Measurements from ENCODE around the gene SMIM7.

SMIM7 gene

DNA sequence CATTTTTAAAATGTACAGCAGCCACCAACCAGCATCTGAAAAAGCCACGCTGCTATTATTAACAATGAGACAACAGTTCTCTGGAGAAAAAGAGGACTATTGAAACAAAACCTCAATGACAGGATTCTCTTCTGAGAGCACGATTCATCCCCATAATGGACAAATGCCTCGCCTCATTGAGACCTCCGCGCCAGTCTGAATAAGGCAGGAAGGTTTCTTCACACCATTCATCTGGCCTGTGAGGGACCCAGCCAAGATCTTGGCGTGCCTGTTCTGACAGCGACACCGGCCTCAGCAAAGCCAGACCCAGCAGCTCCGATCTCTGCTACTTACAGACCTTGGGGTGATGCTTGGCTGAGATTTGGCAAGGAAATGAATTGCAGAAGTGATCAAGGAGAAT is 14.8 kb downstream of the SMIM7 start:
- Histone ChIP-seq H3K4me1 (no peaks in the 10 kb centered on the region), H3K27me3 (ENCODE audit: low read depth) (no peaks in the 10 kb centered on the region), H3K4me3 (no peak overlapping the region), H3K9me3 (no peaks in the 10 kb centered on the region), H3K36me3 (replicated peaks) (peaks cover 63% of the 10 kb centered on the region)
- no peak for DNase-seq (ENCODE audit: low spot score in 2 of 2)
- in situ Hi-C loops (cut with MboI; ENCODE audit: low sequenced_read_pairs) = no loop called here

DNA sequence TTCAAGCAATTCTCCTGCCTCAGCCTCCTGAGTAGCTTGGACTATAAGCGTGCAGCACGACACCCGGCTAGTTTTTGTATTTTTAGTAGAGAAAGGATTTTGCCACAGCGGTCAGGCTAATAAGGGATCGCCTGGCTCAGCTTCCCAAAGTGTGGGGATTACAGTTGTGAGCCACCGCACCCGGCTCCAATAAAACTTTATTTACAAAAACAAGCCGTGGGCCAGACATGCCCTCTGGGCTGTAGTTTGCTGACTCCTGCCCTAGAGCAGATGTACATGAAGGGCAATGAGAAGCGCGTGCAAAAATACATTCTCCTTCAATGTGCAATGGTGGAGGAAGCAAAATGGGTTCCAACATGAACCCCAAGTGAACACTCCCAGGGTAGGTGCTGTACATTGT is 18.2 kb downstream of the SMIM7 start:
- Histone ChIP-seq H3K36me3 (replicated peaks) (peaks cover 65% of the 10 kb centered on the region), H3K4me3 (no peak overlapping the region), H3K4me1 (no peaks in the 10 kb centered on the region), H3K27me3 (ENCODE audit: low read depth) (no peaks in the 10 kb centered on the region), H3K9me3 (no peaks in the 10 kb centered on the region)
- no peak for DNase-seq (ENCODE audit: low spot score in 2 of 2)
- in situ Hi-C loops (cut with MboI; ENCODE audit: low sequenced_read_pairs) = no loop called here

DNA sequence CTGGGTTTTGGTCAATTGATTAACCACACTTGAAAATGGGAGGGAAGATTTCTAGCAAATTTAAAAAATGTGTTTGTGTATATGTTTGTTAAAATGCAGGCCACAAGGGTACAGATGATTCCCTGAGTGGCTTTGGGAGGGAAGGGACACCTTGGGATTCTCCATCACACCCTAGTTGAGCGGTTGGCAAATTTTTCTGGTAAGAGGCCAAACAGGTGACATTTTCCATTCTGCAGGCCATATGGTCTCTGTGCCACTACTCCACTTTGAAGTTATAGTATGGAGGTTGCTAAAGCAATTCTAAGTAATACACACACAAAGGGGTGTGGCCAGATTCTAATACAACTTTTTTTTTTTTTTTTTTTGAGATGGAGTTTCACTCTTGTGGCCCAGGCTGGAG is 19.0 kb downstream of the SMIM7 start:
- peaks cover 57% of the 10 kb centered on the region for H3K36me3 ChIP-seq (replicated peaks)
- no peaks in the 10 kb centered on the region for H3K27me3 ChIP-seq (ENCODE audit: low read depth)
- in situ Hi-C loops (cut with MboI; ENCODE audit: low sequenced_read_pairs) = no loop called here

DNA sequence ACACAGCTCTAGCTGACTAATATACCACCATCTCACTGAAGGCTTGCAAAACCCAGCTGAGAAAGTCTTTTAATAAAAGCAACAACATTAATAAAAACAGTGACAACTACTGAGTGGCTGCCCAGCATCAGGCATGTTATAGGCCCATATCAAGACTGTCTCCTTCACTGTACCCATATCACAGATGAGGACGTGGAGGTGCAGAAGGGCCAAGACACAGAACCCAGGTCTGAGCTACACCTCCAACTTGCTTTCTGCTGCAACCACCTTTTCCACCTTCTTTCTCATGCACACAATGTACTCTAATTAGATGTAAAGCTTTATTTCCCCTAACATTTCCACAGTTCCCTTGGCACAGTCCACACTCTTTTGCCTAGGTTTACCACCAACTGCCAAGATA is 21.3 kb downstream of the SMIM7 start:
- no peaks in the 10 kb centered on the region for H3K27me3 ChIP-seq (ENCODE audit: low read depth)
- no peak overlapping the region for H3K4me3 ChIP-seq
- H3K9me3 ChIP-seq = no peaks in the 10 kb centered on the region
- no peak for DNase-seq (ENCODE audit: low spot score in 2 of 2)
- H3K36me3 ChIP-seq (replicated peaks) = peaks cover 39% of the 10 kb centered on the region
- in situ Hi-C loops (cut with MboI; ENCODE audit: low sequenced_read_pairs) = no loop called here
- no peaks in the 10 kb centered on the region for H3K4me1 ChIP-seq

More for the DNA sequence above, 19.0 kb downstream of the SMIM7 start:
- no peaks in the 10 kb centered on the region for H3K9me3 ChIP-seq
- H3K4me1 ChIP-seq = no peaks in the 10 kb centered on the region
- DNase-seq (ENCODE audit: low spot score in 2 of 2) = no peak
- H3K4me3 ChIP-seq = no peak overlapping the region

DNA sequence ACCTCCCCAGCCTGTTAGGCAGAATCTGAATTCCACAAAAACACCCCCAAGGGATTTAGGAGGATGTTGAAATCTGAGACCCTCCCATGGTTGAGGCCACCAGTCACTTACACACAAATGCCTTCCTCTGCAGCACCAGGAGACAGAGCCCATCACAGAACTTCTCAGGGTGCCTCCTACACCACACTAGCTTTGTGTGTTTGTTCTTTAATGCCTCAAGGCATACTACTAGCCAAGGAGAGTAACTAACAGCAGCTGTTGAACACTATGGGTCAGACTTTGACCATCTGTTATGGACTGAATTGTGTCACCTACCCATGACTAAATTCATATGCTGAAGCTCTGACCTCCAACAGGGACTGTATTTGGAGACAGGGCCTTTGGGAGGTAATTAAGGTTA is 22.4 kb downstream of the SMIM7 start:
- in situ Hi-C loops (cut with MboI; ENCODE audit: low sequenced_read_pairs) = no loop called here
- DNase-seq (ENCODE audit: low spot score in 2 of 2) = no peak
- Histone ChIP-seq H3K36me3 (replicated peaks) (peaks cover 33% of the 10 kb centered on the region), H3K27me3 (ENCODE audit: low read depth) (no peaks in the 10 kb centered on the region), H3K4me1 (no peaks in the 10 kb centered on the region), H3K9me3 (no peaks in the 10 kb centered on the region), H3K4me3 (no peak overlapping the region)

DNA sequence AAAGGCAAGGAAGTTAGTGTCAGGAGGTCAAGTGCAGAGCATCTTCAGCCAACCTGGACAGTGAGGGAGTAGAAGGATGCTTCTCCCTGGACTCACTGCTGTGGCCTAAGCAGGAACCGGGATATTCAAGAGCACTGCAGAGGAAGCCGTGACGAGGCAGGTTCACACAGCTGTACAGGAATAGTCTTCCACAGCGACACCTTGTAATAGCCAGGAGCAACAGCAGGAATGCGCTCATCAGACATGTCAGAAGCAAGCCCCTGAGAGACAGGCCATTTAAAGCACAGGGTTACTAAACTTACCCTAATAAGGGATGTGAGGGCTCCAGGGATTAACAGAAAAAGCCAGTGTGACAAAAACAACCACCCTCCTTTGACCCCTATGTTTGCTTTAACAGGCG is 28.5 kb downstream of the SMIM7 start:
- DNase-seq (ENCODE audit: low spot score in 2 of 2) = no peak
- in situ Hi-C loops (cut with MboI; ENCODE audit: low sequenced_read_pairs) = no loop called here

DNA sequence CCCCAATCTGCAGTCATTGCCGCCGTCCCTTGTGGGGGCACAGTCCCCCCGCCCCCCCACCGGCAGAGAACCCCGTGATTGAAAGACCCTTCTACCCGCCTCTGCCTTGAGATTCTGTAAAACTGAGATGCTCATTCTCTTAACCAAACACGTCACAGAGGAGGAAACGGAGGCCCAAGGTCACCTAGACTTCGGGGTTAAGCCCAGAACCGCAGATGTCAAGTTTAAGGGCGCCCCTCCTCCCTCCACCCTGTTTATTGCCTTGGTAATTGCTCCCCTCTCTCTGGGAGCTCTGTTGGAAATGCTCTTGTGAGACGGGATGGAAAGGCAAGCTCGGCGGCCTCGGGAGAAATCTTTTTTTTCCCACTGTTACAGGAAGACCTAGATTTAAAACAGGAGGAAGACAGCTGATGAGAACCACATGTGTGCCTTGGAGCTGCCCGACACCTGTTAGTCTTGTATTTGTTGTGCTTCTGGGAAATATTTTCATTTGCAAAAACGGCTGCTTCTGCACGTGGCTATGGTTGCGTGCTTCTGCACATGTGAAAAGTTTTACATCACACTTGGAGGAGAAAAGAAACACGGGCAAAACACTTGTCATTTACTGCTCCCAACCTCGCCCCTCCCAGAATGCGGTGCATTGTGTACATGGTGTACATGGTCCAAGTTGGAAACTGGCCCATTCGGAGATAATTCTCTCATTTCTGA is 30.8 kb downstream of the SMIM7 start:
- H3K27me3 ChIP-seq (ENCODE audit: low read depth) = no peaks in the 10 kb centered on the region
- H3K36me3 ChIP-seq (replicated peaks) = peaks cover 17% of the 10 kb centered on the region
- peak overlapping the region; percentile 95 for H3K4me3 ChIP-seq
- H3K4me1 ChIP-seq = peaks cover 5% of the 10 kb centered on the region
- H3K9me3 ChIP-seq = no peaks in the 10 kb centered on the region
- DNase-seq (ENCODE audit: low spot score in 2 of 2) = peak in 1 of 2 experiments; percentile 25
- in situ Hi-C loops (cut with MboI; ENCODE audit: low sequenced_read_pairs) = no loop called here

More for the DNA sequence above, 28.5 kb downstream of the SMIM7 start:
- Histone ChIP-seq H3K4me3 (no peak overlapping the region), H3K9me3 (no peaks in the 10 kb centered on the region), H3K36me3 (replicated peaks) (peaks cover 7% of the 10 kb centered on the region), H3K27me3 (ENCODE audit: low read depth) (no peaks in the 10 kb centered on the region), H3K4me1 (peaks cover 1% of the 10 kb centered on the region)

DNA sequence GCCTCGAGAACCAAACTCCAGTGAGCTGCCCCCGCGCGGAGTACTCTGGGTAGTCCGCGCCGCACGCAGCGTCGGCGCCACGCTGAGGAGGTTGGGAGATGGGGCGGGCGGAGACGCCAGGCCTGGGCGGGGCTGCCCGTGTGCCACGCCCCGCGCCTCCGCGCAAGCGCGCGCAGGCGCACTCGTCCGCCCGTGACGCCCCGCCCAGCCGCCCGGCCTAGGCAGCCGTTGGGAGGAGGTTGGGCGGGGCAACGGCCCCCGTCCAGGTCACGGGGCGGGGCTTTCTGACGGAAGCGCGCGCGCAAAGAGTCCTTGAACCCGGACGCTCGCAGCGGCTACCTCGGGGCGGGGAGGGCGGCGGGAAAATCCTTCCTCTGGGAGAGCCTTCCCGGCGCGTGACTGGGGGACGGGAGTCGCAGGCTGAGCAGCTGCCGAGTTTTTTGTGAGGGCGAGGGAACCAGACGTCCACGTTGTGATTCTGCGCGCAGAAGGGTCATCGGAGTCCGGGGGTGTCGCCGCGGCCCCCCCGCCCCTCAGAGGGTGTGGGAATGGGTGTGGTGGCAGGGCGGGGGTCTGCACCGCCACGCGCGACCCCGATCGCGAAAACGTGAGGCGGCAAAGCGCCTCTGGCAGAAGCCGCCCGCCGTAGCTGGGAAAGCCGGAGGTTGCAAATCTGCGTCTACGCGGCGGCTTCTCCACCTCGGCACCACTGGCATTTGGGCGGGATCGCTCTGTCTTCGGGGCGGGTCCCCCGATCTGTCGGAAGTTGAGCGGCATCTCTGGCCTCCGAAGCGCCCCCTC is 31.6 kb downstream of the SMIM7 start, which contains the start of gene MED26:
Gene MED26, minus strand, starts transcription at position 22 of the 801 bp plus-strand sequence. CDS start 261 bp downstream, outside the sequence.
- peak; percentile 86 to 98 for DNase-seq (ENCODE audit: low spot score in 2 of 2)
- Histone ChIP-seq H3K4me1 (peaks cover 5% of the 10 kb centered on the region), H3K36me3 (replicated peaks) (peaks cover 22% of the 10 kb centered on the region), H3K27me3 (ENCODE audit: low read depth) (no peaks in the 10 kb centered on the region), H3K4me3 (peak within 1 kb of the TSS; percentile 95), H3K9me3 (no peaks in the 10 kb centered on the region)
- in situ Hi-C loops (cut with MboI; ENCODE audit: low sequenced_read_pairs) = no loop called here

DNA sequence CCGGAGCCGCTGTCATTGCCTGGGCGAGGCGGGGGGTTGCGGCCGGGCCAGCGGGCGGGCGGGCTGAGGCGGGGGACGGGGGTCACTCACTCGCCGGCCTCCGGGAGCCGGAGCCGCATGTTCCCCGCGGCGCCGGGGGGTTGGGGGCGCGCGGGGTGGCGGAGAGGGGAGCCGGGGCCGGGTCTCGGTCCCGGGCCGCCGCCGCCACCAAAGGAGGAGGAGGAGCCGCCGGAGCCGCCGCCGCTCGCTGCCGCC is 32.1 kb downstream of the SMIM7 start:
- H3K4me3 ChIP-seq = peak overlapping the region; percentile 95
- no peaks in the 10 kb centered on the region for H3K27me3 ChIP-seq (ENCODE audit: low read depth)
- H3K4me1 ChIP-seq = peaks cover 5% of the 10 kb centered on the region
- no peak for DNase-seq (ENCODE audit: low spot score in 2 of 2)
- in situ Hi-C loops (cut with MboI; ENCODE audit: low sequenced_read_pairs) = no loop called here
- H3K9me3 ChIP-seq = no peaks in the 10 kb centered on the region
- H3K36me3 ChIP-seq (replicated peaks) = peaks cover 24% of the 10 kb centered on the region

DNA sequence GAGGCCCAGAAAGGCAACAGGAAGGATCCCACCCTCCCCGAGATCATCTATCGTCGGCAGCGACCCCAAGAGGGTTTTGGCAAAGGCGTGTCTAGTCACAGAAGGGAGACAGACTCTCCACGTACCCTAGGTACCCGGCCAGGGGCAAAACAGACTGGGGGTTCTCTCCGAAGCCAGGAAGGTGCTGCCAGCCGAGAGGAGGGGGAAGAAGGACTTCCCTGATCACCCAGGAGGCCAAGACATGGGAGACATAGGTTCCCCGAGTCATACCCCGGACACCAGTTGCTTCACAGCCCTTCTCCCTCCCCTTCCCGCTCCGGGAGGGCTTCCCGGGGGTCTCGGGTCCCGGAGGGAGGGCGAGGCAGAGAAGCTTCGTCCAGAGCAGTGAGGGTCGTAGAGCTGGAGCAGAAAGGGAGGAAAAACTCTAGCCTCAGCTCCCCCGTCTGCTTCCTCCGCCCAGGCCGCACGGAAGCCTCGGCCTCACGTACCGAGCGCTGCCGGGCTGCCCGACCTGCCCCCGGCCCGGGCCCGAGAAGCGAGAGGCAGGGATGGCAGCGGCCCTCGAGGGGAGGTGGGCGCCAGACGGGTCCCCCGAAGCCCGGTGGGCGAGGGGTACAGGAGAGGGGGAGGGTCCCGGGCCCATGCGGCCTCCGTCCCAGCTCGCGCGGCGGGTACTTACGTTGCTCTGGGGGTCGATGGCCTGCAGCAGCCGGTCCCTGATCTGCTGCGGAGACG is 32.6 kb downstream of the SMIM7 start:
- in situ Hi-C loops (cut with MboI; ENCODE audit: low sequenced_read_pairs) = no loop called here
- H3K9me3 ChIP-seq = no peaks in the 10 kb centered on the region
- peaks cover 5% of the 10 kb centered on the region for H3K4me1 ChIP-seq
- peak overlapping the region; percentile 95 for H3K4me3 ChIP-seq
- DNase-seq (ENCODE audit: low spot score in 2 of 2) = peak in 1 of 2 experiments; percentile 26
- H3K36me3 ChIP-seq (replicated peaks) = peaks cover 22% of the 10 kb centered on the region
- no peaks in the 10 kb centered on the region for H3K27me3 ChIP-seq (ENCODE audit: low read depth)

DNA sequence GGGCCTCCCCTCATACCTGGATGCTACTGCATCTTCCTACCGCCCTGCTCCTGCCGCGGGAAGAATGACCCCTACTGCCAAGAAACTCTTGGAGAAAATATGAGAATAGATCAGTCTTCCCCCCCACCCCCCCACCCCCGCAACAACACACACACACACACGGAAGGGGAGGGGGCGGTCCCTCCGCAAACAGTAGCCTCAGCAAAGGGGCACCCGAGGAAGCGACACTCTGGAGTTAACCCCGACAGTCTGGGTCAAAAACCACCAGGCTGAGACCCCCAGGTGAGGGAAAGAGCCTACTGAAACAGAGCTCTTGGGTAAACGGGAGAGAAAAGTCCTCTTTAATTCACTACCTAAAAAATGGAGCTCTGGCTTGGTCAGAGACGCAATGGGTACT is 33.1 kb downstream of the SMIM7 start:
- H3K9me3 ChIP-seq = no peaks in the 10 kb centered on the region
- no peak for DNase-seq (ENCODE audit: low spot score in 2 of 2)
- H3K27me3 ChIP-seq (ENCODE audit: low read depth) = no peaks in the 10 kb centered on the region
- in situ Hi-C loops (cut with MboI; ENCODE audit: low sequenced_read_pairs) = no loop called here
- H3K4me1 ChIP-seq = peaks cover 5% of the 10 kb centered on the region
- H3K4me3 ChIP-seq = peak overlapping the region; percentile 95
- peaks cover 22% of the 10 kb centered on the region for H3K36me3 ChIP-seq (replicated peaks)

DNA sequence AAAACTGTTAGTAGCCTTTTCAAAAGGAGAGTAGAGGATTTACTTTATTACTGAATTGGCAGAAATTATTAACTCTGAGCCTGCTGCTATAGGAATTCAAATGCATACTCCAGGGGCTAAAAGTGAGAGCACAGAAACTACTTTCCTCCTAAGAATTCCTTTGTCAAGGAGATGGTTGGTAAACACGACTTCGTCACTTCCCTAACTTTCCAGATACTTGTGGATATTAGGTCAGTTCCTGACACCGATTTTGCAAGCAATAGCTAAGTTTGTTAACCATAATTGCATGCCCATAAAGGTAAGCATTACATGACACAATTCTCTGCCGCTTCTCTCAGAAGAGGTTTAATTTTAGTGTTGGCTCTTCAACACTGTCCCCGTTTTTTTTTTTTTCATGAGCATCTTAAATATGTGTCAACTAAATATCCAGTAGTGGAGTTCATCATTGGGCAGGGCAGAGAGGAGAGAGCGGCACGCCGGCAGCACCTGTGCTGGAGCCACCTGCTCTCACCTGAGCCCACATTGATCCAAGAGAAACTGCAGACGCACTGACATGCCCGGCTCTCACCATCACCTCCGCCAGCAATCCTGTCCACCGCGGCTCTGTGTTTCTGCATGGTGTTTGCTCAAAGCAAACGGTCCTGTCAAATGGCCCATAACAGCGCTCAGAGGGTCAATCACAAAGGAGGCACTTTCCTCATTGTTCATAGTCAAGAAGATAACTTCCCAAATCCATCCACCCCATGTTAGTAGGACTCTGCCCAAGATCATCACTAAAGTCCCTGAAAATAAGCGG is 34.6 kb downstream of the SMIM7 start:
- in situ Hi-C loops (cut with MboI; ENCODE audit: low sequenced_read_pairs) = no loop called here
- H3K9me3 ChIP-seq = no peaks in the 10 kb centered on the region
- peaks cover 19% of the 10 kb centered on the region for H3K36me3 ChIP-seq (replicated peaks)
- DNase-seq (ENCODE audit: low spot score in 2 of 2) = no peak
- no peaks in the 10 kb centered on the region for H3K27me3 ChIP-seq (ENCODE audit: low read depth)
- no peak overlapping the region for H3K4me3 ChIP-seq
- peaks cover 5% of the 10 kb centered on the region for H3K4me1 ChIP-seq

DNA sequence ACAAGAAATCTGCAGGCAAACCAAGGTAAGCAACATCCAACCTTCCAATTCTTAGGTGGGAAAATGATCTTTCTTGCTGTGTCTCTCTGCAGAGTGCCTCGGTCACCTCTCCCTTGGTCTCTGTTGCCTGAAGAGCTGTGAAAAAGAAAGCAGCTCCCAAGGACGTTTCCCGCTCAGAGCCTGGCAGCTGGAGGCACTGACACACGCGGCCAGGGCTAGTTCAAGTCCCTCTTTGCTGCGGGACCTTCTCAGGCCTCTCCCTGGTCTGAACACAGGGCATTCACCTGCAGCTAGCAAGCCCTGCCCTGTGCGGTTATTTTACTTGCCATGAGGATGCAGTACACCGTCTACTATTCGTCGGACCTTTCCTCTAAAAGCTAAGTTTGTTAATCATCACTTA is 35.7 kb downstream of the SMIM7 start:
- no peak for DNase-seq (ENCODE audit: low spot score in 2 of 2)
- in situ Hi-C loops (cut with MboI; ENCODE audit: low sequenced_read_pairs) = no loop called here
- H3K4me1 ChIP-seq = peaks cover 5% of the 10 kb centered on the region
- H3K9me3 ChIP-seq = no peaks in the 10 kb centered on the region
- H3K27me3 ChIP-seq (ENCODE audit: low read depth) = no peaks in the 10 kb centered on the region
- H3K36me3 ChIP-seq (replicated peaks) = peaks cover 19% of the 10 kb centered on the region
- no peak overlapping the region for H3K4me3 ChIP-seq
